Small intestine (tissue), 7 donors: ENCODE measurements around the gene C10orf62. TPM values are rescaled to one million over a fixed set of nuclear protein-coding genes. Genes with fewer than 3 reads are reported as not detected.

Source experiments
- DNase-seq, 2 donors: peaks; one replicate each; pipeline versions ENCODE4 v3.0.0 to v3.0.0-alpha.2; 2013
- FAIRE-seq: peaks from 2 replicates; lab custom pipeline; 2012; peaks lifted over from hg19 to GRCh38; lab: Jason Lieb, UNC
- H3K27ac ChIP-seq, 3 donors: one replicate each; pipeline ENCODE4 v1.5.1; 2013; ENCODE audit warnings: low read length in 2 of 3, mild to moderate bottlenecking in 2 of 3, control low read depth in 1 of 3, inconsistent platforms in 1 of 3, low read depth in 1 of 3, moderate library complexity in 1 of 3
- H3K27me3 ChIP-seq, 3 donors: one replicate each; pipeline ENCODE4 v1.6.1; 2013; ENCODE audit warnings: low read length in 3 of 3, inconsistent platforms in 1 of 3; ENCODE audit not compliant: control insufficient read depth in 3 of 3, insufficient read depth in 3 of 3
- H3K36me3 ChIP-seq, 3 donors: one replicate each; pipeline ENCODE4 v1.6.1; 2013; ENCODE audit warnings: low read length in 3 of 3, inconsistent platforms in 1 of 3, low read depth in 1 of 3, mild to moderate bottlenecking in 1 of 3, moderate library complexity in 1 of 3; ENCODE audit not compliant: control insufficient read depth in 3 of 3, insufficient read depth in 2 of 3
- H3K4me1 ChIP-seq, 3 donors: one replicate each; pipeline ENCODE4 v1.6.1; 2013; ENCODE audit warnings: low read length in 2 of 3, inconsistent platforms in 1 of 3, low read depth in 1 of 3, mild to moderate bottlenecking in 1 of 3, moderate library complexity in 1 of 3; ENCODE audit not compliant: control insufficient read depth in 3 of 3, insufficient read depth in 2 of 3
- H3K4me3 ChIP-seq, 3 donors: one replicate each; pipeline ENCODE4 v1.5.1; 2013; ENCODE audit warnings: low read length in 3 of 3, control low read depth in 1 of 3, inconsistent platforms in 1 of 3, low read depth in 1 of 3, mild to moderate bottlenecking in 1 of 3, moderate library complexity in 1 of 3
- H3K9me3 ChIP-seq, 2 donors: one replicate each; pipeline ENCODE4 v1.6.1; 2013; ENCODE audit warnings: low read depth in 1 of 2, low read length in 1 of 2; ENCODE audit not compliant: control insufficient read depth in 2 of 2, insufficient read depth in 1 of 2
- WGBS, 3 donors: extraction: QIAGEN DNeasy Blood & Tissue Kit; methylation state at CpG; one replicate each; pipeline ENCODE4 v1.1.7; 2013; 5-methylcytosine and 5-hydroxymethylcytosine counted together
- polyA plus RNA-seq, 4 donors: library from polyadenylated mRNA; stranded (reverse) in 3 of 4; unstranded in 1 of 4; fragments of 200-250 nt in 3 of 4; fragments of 120-200 nt in 1 of 4; gene quantifications; one replicate each; pipeline versions ENCODE4 v1.2.1 to v1.2.3, GENCODE V29; 2013
- donor health status: healthy with polysubstance abuse.
- donor health status: control.
- donor health status: control.
- donor health status: Bipolar disorder and iron deficiency.
- donor health status: healthy.

C10orf62 gene
- polyA plus RNA-seq, 4 donors = 0.41 TPM; not detected in 3

GRCh38 chr10:97618733-97619132 lies 29.2 kb downstream of the C10orf62 start:
- FAIRE-seq = no peak
- H3K36me3 ChIP-seq = peaks cover 0 to 14% (median 0%) of the 10 kb centered on the region in 3 donors
- no peaks in the 10 kb centered on the region for H3K27me3 ChIP-seq
- H3K4me1 ChIP-seq = peaks cover 0 to 8% (median 0%) of the 10 kb centered on the region in 3 donors
- DNase-seq = no peak
- H3K27ac ChIP-seq = no peak overlapping the region
- 88 to 93% (median 92%) methylated on average over 4 of the region's 4 CpGs for WGBS, 3 donors
- no peaks in the 10 kb centered on the region for H3K9me3 ChIP-seq
- H3K4me3 ChIP-seq = no peak overlapping the region

- Histone ChIP-seq H3K4me1 (peaks cover 0 to 8% (median 0%) of the 10 kb centered on the region in 3 donors), H3K36me3 (peaks cover 0 to 3% (median 0%) of the 10 kb centered on the region in 3 donors), H3K27ac (no peak overlapping the region), H3K27me3 (no peaks in the 10 kb centered on the region), H3K9me3 (no peaks in the 10 kb centered on the region), H3K4me3 (no peak overlapping the region)
- DNase-seq = peak in 1 of 2 donors; percentile 29
- 65 to 93% (median 78%) methylated on average over 1 of the region's 1 CpG for WGBS, 3 donors
- no peak for FAIRE-seq
These were observed 33.8 kb downstream of the C10orf62 start for GRCh38 chr10:97623277-97623676.

- Histone ChIP-seq H3K4me3 (no peak overlapping the region), H3K36me3 (peaks cover 0 to 3% (median 0%) of the 10 kb centered on the region in 3 donors), H3K27ac (no peak overlapping the region), H3K4me1 (peaks cover 0 to 12% (median 0%) of the 10 kb centered on the region in 3 donors), H3K27me3 (no peaks in the 10 kb centered on the region), H3K9me3 (no peaks in the 10 kb centered on the region)
- 59 to 67% (median 62%) methylated on average over 4 of the region's 4 CpGs for WGBS, 3 donors
- no peak for FAIRE-seq
- DNase-seq = no peak
These were observed 38.2 kb downstream of the C10orf62 start for GRCh38 chr10:97627731-97628130.

GRCh38 chr10:97628228-97628627 lies 38.7 kb downstream of the C10orf62 start:
- no peak for DNase-seq
- no peaks in the 10 kb centered on the region for H3K9me3 ChIP-seq
- no peak overlapping the region for H3K27ac ChIP-seq
- no peaks in the 10 kb centered on the region for H3K27me3 ChIP-seq
- 80 to 87% (median 84%) methylated on average over 3 of the region's 3 CpGs for WGBS, 3 donors
- peaks cover 0 to 7% (median 0%) of the 10 kb centered on the region in 3 donors for H3K4me1 ChIP-seq
- H3K4me3 ChIP-seq = no peak overlapping the region
- H3K36me3 ChIP-seq = peaks cover 0 to 3% (median 0%) of the 10 kb centered on the region in 3 donors
- no peak for FAIRE-seq

- Histone ChIP-seq H3K27ac (no peak overlapping the region), H3K27me3 (no peaks in the 10 kb centered on the region), H3K4me1 (peaks cover 0 to 4% (median 0%) of the 10 kb centered on the region in 3 donors), H3K36me3 (peaks cover 0 to 3% (median 0%) of the 10 kb centered on the region in 3 donors), H3K4me3 (no peak overlapping the region), H3K9me3 (no peaks in the 10 kb centered on the region)
- DNase-seq (no peak), FAIRE-seq (no peak)
- 90 to 94% (median 92%) methylated on average over 5 of the region's 5 CpGs for WGBS, 3 donors
These were observed 39.8 kb downstream of the C10orf62 start for GRCh38 chr10:97629289-97629688.

GRCh38 chr10:97631098-97631497 lies 41.6 kb downstream of the C10orf62 start:
- H3K36me3 ChIP-seq = peaks cover 0 to 3% (median 0%) of the 10 kb centered on the region in 3 donors
- H3K4me3 ChIP-seq = no peak overlapping the region
- no peaks in the 10 kb centered on the region for H3K27me3 ChIP-seq
- H3K27ac ChIP-seq = no peak overlapping the region
- DNase-seq = no peak
- H3K4me1 ChIP-seq = peaks cover 0 to 4% (median 0%) of the 10 kb centered on the region in 3 donors
- H3K9me3 ChIP-seq = no peaks in the 10 kb centered on the region
- no peak for FAIRE-seq

GRCh38 chr10:97632949-97633884 lies 43.7 kb downstream of the C10orf62 start, which contains the start of gene MORN4:
MORN4 (minus strand) TSS chr10:97633500; CDS start chr10:97619653, 13,847 bp downstream.
- no peaks in the 10 kb centered on the region for H3K9me3 ChIP-seq
- peaks cover 0 to 4% (median 0%) of the 10 kb centered on the region in 3 donors for H3K4me1 ChIP-seq
- 1 to 3% (median 2%) methylated on average over 58 to 62 of the region's 62 CpGs for WGBS, 3 donors
- peak within 1 kb of the TSS in 2 of 3 donors; percentile 31 for H3K27ac ChIP-seq
- peak; percentile 89 to 97 for DNase-seq
- peak within 1 kb of the TSS; percentile 37 to 73 (median 67) for H3K4me3 ChIP-seq
- no peaks in the 10 kb centered on the region for H3K27me3 ChIP-seq
- FAIRE-seq = no peak
- peaks cover 0 to 3% (median 0%) of the 10 kb centered on the region in 3 donors for H3K36me3 ChIP-seq

- DNase-seq = peak in 1 of 2 donors; percentile 16
- peaks cover 0 to 4% (median 0%) of the 10 kb centered on the region in 3 donors for H3K4me1 ChIP-seq
- FAIRE-seq = no peak
- H3K27me3 ChIP-seq = no peaks in the 10 kb centered on the region
- 28 to 82% (median 39%) methylated on average over 8 of the region's 8 CpGs for WGBS, 3 donors
- peak overlapping the region in 2 of 3 donors; percentile 67 to 73 for H3K4me3 ChIP-seq
- peak overlapping the region in 1 of 3 donors; percentile 31 for H3K27ac ChIP-seq
- peaks cover 0 to 3% (median 0%) of the 10 kb centered on the region in 3 donors for H3K36me3 ChIP-seq
- H3K9me3 ChIP-seq = no peaks in the 10 kb centered on the region
These were observed 44.4 kb downstream of the C10orf62 start for GRCh38 chr10:97633921-97634320.
